GM19043 (cell line): Measurements from ENCODE around the gene SLC29A2.

Source experiments
- ATAC-seq: cut with Tn5 transposase; IDR thresholded peaks from one replicate; pipeline ENCODE4 v1.9.1; 2021; ENCODE audit warnings: low read depth; ENCODE audit not compliant: unreplicated experiment

SLC29A2 gene

GRCh38 chr11:66335531-66336233 lies 35.9 kb downstream of the SLC29A2 start:
- no peak for ATAC-seq

- ATAC-seq: no peak
These were observed 36.7 kb downstream of the SLC29A2 start for GRCh38 chr11:66334605-66335442.

GRCh38 chr11:66333896-66334604 lies 37.5 kb downstream of the SLC29A2 start:
- no peak for ATAC-seq

- no peak for ATAC-seq
These were observed 38.2 kb downstream of the SLC29A2 start for GRCh38 chr11:66333220-66333877.

GRCh38 chr11:66332371-66333219 lies 39.0 kb downstream of the SLC29A2 start:
- ATAC-seq: no peak

- ATAC-seq: no peak
These were observed 39.8 kb downstream of the SLC29A2 start for GRCh38 chr11:66331542-66332370.

- ATAC-seq: no peak
These were observed 40.6 kb downstream of the SLC29A2 start for GRCh38 chr11:66330931-66331330.

GRCh38 chr11:66329165-66329673 lies 42.3 kb downstream of the SLC29A2 start:
- ATAC-seq: no peak

GRCh38 chr11:66328302-66329144 lies 43.0 kb downstream of the SLC29A2 start:
- ATAC-seq: no peak

GRCh38 chr11:66328031-66328301 lies 43.6 kb downstream of the SLC29A2 start:
- no peak for ATAC-seq

GRCh38 chr11:66327171-66328030 lies 44.2 kb downstream of the SLC29A2 start:
- ATAC-seq: no peak

GRCh38 chr11:66326261-66327111 lies 45.1 kb downstream of the SLC29A2 start:
- ATAC-seq: no peak

- no peak for ATAC-seq
These were observed 46.3 kb downstream of the SLC29A2 start for GRCh38 chr11:66325263-66325671.

GRCh38 chr11:66324664-66325063 lies 46.9 kb downstream of the SLC29A2 start:
- no peak for ATAC-seq

- no peak for ATAC-seq
These were observed 47.9 kb downstream of the SLC29A2 start for GRCh38 chr11:66323684-66324083.

GRCh38 chr11:66322732-66323427 lies 48.7 kb downstream of the SLC29A2 start:
- no peak for ATAC-seq
